Measurements from ENCODE around the gene LGALS9B.
"Not testable (repeated sequence)": the region's sequence is repeated elsewhere in the genome, so short reads cannot be mapped to it uniquely, and the experiment has no call there.

LGALS9B gene

GRCh38 chr17:20474081-20474480 is 6.7 kb upstream of the LGALS9B start:
- H3K4me3 ChIP-seq (ENCODE audit: low read depth, low read length); DNase-seq (ENCODE audit: low read depth): not testable (repeated sequence)

GRCh38 chr17:20469946-20470345 is 2.6 kb upstream of the LGALS9B start:
- H3K4me3 ChIP-seq (ENCODE audit: low read depth, low read length); DNase-seq (ENCODE audit: low read depth): not testable (repeated sequence)

GRCh38 chr17:20469107-20469506 is 1.8 kb upstream of the LGALS9B start:
- not testable (repeated sequence) for DNase-seq (ENCODE audit: low read depth); H3K4me3 ChIP-seq (ENCODE audit: low read depth, low read length)

GRCh38 chr17:20466999-20467398 is 340 bp downstream of the LGALS9B start:
- not testable (repeated sequence) for H3K4me3 ChIP-seq (ENCODE audit: low read depth, low read length); DNase-seq (ENCODE audit: low read depth)

- not testable (repeated sequence) for H3K4me3 ChIP-seq (ENCODE audit: low read depth, low read length); DNase-seq (ENCODE audit: low read depth)
Observed at GRCh38 chr17:20466553-20466952, 786 bp downstream of the LGALS9B start.

GRCh38 chr17:20465535-20465934 is 1.8 kb downstream of the LGALS9B start:
- H3K4me3 ChIP-seq (ENCODE audit: low read depth, low read length); DNase-seq (ENCODE audit: low read depth): not testable (repeated sequence)

- not testable (repeated sequence) for DNase-seq (ENCODE audit: low read depth); H3K4me3 ChIP-seq (ENCODE audit: low read depth, low read length)
Observed at GRCh38 chr17:20464854-20465414, 2.4 kb downstream of the LGALS9B start.

- not testable (repeated sequence) for H3K4me3 ChIP-seq (ENCODE audit: low read depth, low read length); DNase-seq (ENCODE audit: low read depth)
Observed at GRCh38 chr17:20462158-20462557, 5.2 kb downstream of the LGALS9B start.

- not testable (repeated sequence) for H3K4me3 ChIP-seq (ENCODE audit: low read depth, low read length); DNase-seq (ENCODE audit: low read depth)
Observed at GRCh38 chr17:20457848-20458381, 9.4 kb downstream of the LGALS9B start.

- H3K4me3 ChIP-seq (ENCODE audit: low read depth, low read length); DNase-seq (ENCODE audit: low read depth): not testable (repeated sequence)
Observed at GRCh38 chr17:20455106-20455505, 12.2 kb downstream of the LGALS9B start.

GRCh38 chr17:20453820-20454434 is 13.4 kb downstream of the LGALS9B start:
- not testable (repeated sequence) for DNase-seq (ENCODE audit: low read depth); H3K4me3 ChIP-seq (ENCODE audit: low read depth, low read length)

GRCh38 chr17:20450852-20451251 is 16.5 kb downstream of the LGALS9B start:
- not testable (repeated sequence) for H3K4me3 ChIP-seq (ENCODE audit: low read depth, low read length); DNase-seq (ENCODE audit: low read depth)

GRCh38 chr17:20447534-20448321 is 19.6 kb downstream of the LGALS9B start:
- DNase-seq (ENCODE audit: low read depth); H3K4me3 ChIP-seq (ENCODE audit: low read depth, low read length): not testable (repeated sequence)

- H3K4me3 ChIP-seq (ENCODE audit: low read depth, low read length); DNase-seq (ENCODE audit: low read depth): not testable (repeated sequence)
Observed at GRCh38 chr17:20446895-20447294, 20.4 kb downstream of the LGALS9B start.

GRCh38 chr17:20444581-20445236 is 22.6 kb downstream of the LGALS9B start:
- DNase-seq (ENCODE audit: low read depth): not testable (repeated sequence)

GRCh38 chr17:20444173-20444572 is 23.2 kb downstream of the LGALS9B start:
- DNase-seq (ENCODE audit: low read depth): not testable (repeated sequence)

More at GRCh38 chr17:20444581-20445236, 22.6 kb downstream of the LGALS9B start:
- H3K4me3 ChIP-seq (ENCODE audit: low read depth, low read length): not testable (repeated sequence)

GRCh38 chr17:20443632-20444031 is 23.7 kb downstream of the LGALS9B start:
- not testable (repeated sequence) for DNase-seq (ENCODE audit: low read depth); H3K4me3 ChIP-seq (ENCODE audit: low read depth, low read length)

More at GRCh38 chr17:20444173-20444572, 23.2 kb downstream of the LGALS9B start:
- not testable (repeated sequence) for H3K4me3 ChIP-seq (ENCODE audit: low read depth, low read length)

GRCh38 chr17:20440665-20441064 is 26.7 kb downstream of the LGALS9B start:
- not testable (repeated sequence) for DNase-seq (ENCODE audit: low read depth); H3K4me3 ChIP-seq (ENCODE audit: low read depth, low read length)

- H3K4me3 ChIP-seq (ENCODE audit: low read depth, low read length); DNase-seq (ENCODE audit: low read depth): not testable (repeated sequence)
Observed at GRCh38 chr17:20435166-20435565, 32.2 kb downstream of the LGALS9B start.
